Measurements from ENCODE around the gene TOB2.
A peak's percentile ranks its signal among the peaks of the same experiment; 100 is the strongest.

DNA sequence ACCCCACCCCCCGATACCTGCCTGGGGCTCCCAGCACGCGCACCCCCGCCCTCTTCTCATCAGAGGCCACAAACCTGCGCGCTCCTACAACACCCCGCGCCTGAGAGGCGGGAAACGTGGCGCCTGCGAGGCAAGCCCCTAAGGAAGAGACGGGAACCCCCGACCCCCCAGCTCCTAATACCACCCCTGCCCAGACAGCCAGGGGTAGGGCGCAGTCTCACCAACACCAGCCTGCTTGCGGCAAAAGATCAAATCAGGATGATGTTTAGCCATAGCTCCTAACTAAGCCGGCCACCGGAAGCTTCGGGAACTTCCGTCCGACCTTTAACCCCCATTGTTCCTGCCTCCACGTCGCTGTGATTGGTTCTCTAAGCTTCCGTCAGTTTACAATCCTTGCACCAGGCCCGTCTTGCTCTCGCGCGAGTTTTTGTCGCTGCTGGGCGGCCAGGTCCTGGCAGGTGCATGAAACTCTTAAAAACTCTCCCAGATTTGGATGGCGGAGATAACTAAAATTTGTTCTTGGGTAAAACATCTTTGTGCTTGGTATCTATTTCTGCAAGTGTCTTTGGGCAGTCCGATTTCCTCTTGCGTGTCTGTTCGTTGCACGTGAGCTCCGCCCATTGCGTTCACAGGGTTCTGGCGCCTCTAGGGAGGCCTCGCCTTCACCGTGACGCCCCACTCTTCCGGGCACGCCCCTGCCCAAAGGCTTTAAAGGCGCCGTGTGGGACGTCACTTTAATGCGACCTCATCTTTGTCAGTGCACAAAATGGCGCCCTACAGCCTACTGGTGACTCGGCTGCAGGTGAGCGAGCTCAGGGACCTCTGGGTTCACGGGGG is 22.0 kb upstream of the TOB2 start, which contains the start of the genes ACO2 and PHF5A:
- TF ChIP-seq ZNF274 (IDR thresholded peaks at IDR 0.05; ENCODE audit: low read depth, low read length), result no peak
- no peak for TF ChIP-seq SUZ12 (IDR thresholded peaks at IDR 0.05; ENCODE audit: extremely low read depth, insufficient read depth, insufficient read length)
- peak; percentile 89 for TF ChIP-seq YY1 (IDR thresholded peaks at IDR 0.05; ENCODE audit: insufficient read depth, insufficient read length)

Data from NT2/D1 (cell line).